NCI-H1092 treated with DMSO at 0.1 percent for 48 hours (cell line): ENCODE measurements around the gene ATP1B4.
"Not testable (repeated sequence)": the region's sequence is repeated elsewhere in the genome, so short reads cannot be mapped to it uniquely, and the experiment has no call there.

ENCODE experiments used
- DNase-seq: peaks from one replicate; lab custom pipeline; 2025; lab: John Stamatoyannopoulos, UW

ATP1B4 gene

DNA sequence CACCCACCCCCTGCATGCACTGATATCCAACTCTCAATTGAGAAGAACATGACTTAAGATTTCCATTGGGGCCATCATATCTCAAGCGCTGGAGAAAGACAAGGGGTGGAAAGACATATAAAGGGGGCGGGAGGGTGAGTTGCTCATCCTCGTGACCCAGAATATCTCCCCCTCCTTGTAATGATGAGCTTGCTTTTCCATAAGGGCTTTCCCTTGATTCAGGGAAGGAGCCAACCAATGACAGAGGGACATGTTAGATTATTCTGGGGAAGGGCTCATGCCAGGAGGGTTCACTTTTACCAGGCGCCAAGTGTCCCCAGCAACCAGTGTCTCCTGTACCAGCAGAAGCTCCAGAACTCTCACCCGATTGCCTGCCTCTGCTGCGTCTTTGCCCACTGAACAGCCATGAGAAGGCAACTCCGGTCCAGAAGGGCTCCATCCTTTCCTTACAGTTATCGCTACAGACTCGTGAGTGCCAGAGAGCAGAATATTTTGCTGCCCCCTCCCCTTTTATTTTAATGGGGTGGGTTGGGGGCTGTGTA, at the start of gene ATP1B4:
Gene ATP1B4, plus strand, starts transcription at position 326 of the 542 bp plus-strand sequence. Its CDS starts 80 bp downstream, at position 406.
- no peak for DNase-seq

DNA sequence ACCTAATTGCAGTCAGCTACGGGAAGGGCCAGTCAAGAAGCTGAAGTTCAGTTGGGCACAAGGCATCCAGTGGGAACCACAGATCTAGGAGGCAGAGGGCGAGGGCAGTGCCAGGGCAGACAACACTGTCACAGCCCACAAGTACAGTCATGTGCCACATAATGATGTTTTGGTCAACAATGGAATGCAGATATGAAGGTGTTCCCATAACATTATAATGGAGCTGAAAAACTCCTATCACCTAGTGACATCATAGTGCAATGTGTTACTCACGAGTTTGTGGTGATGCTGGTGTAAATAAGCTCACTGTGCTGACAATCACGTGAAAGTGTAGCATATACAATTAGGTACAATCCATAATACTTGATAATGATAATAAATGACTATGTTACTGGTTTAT, 46.1 kb upstream of the ATP1B4 start:
- no peak for DNase-seq

DNA sequence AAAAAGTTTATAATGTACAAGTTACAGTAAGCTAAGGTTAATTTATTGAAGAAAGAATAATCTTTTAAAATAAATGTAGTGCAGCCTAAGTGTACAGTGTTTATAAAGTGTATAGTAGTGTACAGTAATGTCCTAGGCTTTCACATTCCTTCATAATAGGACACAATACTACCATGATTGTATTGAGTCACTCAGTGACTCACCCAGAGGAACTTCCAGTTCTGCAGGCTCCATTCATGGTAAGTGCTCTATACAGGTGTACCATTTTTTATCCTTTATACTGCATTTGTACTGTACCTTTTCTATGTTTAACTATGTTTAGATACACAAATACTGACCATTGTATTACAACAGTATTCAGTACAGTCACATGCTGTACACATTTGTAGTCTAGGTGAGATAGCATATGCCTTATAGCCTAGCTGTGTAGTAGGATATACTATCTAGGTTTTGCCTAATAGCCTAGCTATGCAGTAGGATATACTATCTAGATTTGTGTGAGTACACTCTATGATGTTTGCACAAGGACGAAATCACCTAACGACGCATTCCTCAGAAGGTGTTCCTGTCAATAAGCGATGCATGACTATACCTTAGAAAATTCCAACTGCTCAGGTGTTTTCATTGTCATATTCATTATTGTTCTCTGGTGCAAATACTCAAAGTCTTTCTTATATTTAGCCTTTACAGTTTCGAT, 45.2 kb upstream of the ATP1B4 start:
- DNase-seq, result no peak

DNA sequence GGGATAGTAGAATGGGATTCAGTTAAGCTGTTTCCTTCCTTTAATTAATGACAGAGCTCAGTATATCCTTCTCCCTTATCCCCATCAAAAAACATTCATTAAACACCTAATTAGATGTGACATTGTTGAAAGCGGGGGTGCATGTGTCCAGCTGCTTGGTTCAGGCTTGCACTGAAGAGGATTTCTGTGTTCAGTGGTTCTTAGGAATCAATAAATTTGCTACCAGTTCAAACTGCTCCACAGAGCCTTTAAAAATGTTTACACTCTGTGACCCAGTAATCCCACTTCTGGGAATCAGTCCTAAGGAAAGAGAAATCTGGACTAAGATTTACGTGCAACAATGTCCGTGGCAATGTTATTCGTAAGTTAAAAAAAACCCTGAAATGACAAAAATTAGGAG, 43.5 kb upstream of the ATP1B4 start:
- no peak for DNase-seq

DNA sequence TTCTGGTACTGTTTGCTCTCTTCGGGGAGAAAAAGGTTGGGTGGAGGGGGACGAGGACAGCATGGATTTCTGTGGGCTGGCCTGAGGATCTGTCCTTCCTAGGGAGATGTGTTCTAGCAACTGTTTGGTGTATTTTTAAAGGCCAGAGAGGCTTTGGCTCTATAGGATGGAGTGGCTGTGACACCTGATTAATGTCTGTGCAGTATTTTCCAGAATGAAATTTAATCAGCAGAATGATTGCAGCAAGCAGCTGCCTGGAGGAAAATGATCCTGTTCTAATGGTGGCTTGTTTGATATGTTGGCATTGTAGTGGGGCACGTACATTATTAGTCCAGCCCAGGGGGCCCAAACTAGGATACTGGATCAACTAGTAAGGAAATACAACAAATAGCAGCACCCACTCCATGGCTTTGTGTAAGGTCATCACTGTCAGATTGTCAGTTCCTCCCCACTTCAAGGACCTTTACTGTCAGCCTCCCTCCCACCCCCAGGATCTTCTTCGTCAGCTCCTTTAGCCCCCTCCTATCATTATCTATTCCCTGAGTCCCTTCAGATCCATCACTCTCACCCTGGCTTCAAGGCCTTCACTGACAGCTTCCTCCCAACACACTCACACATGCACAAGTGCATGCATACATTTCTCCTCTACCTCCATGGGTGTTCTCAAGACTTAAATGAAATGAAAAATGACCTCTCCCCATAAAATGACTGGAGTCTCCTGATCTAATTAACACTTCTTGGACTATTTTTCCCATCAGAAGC, 40.2 kb upstream of the ATP1B4 start:
- DNase-seq, result no peak

DNA sequence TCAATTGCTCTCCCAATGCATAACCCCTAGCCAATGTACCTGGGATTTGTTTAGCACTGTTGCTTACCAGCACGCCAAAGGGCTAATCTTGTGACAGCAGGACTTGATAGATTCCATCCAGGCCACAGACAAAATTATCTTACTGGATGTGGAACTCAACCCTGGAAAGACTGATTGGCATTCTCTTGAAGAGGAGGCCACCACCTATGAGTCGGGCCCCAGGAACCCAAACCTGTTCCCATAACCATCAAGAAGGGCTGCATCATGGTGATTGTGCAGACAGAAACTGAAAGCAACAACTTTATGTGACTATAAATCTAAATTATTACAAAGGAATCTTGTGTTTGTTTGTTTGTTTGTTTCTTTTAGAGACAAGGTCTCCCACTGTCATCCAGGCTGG, 30.8 kb upstream of the ATP1B4 start:
- DNase-seq, result no peak

DNA sequence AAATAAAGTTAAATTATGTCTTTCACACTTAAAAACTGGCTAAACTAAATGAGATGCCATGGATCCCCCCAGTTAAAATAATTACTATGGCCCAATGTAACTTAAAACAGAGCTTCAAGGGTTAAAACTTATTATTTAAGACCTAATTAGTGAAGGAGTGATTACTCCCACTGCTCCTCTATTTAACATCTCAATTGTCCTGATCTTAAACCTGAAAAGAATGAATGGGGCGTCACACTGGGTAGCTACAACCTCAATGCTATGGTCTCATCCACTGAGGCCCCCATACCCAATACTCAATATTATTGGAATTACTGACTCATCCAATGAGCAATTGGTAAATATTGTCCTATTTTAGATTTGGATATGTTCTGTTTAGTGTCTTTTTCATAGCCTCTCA, 29.5 kb upstream of the ATP1B4 start:
- DNase-seq, result no peak

DNA sequence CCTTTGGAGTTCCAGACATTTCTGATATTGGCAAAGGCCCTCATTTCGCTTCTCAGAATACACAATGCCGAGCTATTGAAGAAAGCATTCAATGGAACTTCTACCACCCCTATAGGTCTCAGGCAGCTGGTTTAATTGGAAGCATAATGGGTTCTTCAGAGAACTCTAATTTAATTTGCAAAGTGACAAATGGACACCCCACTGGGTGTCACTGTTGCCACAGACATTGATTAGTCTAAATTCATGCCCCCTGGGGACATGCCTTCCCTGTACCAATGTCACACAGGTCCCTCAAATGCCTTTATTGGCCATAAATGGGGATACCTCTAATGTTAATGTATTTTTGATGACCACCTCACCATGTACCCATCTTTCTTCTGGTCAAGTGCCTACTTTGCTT, 27.7 kb upstream of the ATP1B4 start:
- DNase-seq, result no peak

DNA sequence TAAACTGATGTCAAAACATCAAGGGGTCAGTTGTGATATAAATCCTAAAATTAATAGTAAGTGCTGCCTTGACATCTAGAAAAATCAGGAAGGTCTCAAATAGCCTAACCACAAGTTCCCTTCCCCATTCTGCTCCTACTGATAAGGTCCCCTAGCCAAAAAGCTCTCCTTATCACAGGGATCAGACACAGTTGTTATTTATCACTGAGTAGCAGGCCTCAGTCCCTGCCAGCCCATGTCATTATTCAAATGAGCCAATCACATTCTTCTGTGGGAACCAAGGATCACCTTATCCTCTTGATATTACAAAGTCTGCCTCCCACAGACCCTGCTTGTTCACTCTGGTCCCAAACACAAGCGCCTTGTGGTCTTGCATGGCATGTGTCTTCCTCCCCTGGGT, 27.3 kb upstream of the ATP1B4 start:
- DNase-seq, result no peak

DNA sequence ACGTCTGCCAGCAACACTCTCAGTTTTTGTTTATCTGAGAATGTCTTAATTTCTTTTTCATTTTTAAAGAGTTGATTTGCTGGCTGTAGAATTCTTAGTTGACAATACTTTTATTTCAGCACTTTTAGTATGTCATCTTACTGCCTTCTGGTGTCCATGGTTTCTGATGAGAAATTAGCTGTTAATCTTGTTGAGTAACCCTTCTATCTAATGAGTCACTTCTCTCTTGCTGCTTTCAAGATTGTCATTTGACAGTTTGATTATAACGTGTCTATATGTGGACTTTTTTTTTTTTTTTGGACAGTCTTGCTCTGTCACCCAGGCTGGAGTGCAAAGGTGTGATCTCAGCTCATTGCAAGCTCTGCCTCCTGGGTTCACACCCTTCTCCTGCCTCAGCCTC, 26.6 kb upstream of the ATP1B4 start:
- DNase-seq, result no peak

DNA sequence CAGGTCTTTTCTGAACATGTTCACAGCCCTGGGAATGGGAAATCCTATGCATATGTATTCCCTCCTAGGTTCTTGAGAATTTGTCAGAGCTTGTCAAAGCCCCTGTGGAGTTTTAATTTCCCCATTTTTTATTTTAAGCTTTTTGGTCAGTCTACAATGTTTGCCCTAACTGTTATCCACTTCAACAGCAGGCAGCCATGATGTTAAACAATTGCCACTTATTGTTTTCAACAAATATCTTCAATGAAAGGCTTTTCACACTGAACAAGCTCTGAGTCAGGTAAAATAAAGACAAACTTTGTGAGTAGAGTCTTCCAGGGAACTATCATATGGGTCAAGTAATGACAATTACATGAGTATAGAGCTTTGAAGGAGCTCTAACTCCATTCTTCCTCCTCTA, 25.0 kb upstream of the ATP1B4 start:
- DNase-seq, result no peak

DNA sequence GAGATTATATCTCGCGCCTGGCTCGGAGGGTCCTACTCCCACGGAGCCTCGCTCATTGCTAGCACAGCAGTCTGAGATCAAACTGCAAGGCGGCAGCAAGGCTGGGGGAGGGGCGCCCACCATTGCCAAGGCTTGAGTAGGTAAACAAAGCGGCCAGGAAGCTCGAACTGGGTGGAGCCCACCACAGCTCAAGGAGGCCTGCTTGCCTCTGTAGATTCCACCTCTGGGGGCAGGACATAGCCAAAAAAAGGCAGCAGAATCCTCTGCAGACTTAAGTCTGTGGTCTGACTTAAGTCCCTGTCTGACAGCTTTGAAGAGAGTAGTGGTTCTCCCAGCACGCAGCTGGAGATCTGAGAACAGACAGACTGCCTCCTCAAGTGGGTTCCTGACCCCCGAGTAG, 17.3 kb upstream of the ATP1B4 start:
- DNase-seq, result not testable (repeated sequence)

DNA sequence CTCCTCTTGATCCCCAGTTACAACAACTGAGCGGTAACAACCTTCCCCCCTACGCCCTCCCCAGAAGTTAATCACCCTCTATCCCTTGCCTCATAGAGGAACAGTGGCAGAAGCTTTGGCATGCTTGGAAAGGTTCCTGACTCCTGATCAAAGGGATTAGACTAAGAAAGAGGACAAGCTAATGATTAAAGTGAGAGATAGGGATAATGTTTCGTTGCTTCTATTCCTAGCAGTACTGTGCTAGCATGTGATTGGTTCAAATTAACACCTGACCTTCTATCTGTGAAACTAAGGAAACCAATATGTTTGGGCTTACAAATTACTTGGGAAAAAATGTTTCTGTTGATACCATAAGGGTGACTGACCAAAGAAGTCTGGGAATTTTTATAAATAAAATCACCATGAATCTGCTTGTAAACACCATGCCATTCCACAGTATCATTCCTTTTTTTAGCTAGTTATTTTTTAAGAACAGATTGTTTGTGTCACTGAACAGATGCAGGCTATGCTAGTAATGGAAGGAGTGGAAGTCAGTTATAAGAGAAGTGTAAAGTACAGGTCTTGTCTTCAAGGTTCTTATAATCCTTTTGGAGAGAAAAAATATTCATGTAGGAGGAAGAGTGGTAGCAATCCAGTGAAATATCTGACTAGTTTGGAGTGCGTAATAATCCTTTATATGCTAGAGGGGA, 11.3 kb upstream of the ATP1B4 start:
- no peak for DNase-seq

DNA sequence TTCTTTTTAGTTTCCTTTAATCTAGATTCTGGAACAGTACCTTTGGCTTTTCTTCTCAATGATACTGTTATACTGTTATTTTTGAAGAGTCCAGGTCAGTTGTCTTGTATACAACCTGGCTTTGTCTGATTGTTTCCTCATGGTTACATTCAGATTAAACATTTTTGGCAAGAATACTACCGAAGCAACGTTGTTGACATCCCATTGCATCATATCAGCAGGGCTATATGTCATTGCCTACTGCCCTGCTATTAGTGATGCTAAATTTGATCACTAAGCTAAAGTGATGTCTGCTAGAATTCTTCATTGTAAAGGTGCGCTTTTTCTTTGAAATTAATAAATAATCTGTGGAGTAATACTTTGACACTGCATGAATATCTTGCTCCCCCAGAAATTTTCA, 5.8 kb upstream of the ATP1B4 start:
- no peak for DNase-seq

DNA sequence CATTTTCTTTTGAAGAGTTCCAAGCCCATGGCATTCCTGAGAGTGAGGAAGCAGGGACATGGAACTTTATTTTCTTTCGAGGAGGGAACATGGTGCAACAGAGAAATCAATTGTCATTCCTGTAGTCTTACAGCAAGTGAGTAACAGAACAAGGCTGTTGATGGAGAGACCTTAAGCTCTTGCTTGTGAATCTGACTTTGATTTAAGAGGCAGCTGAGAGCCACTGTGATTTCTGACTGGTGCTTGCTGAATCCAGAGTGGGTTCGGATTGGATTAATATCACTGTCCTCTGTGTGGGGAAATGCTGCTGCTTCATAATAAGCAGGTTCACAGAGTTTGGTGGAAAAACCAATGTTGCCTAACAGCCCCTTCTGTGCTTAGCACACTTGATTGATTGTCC, 4.7 kb upstream of the ATP1B4 start:
- DNase-seq, result no peak

DNA sequence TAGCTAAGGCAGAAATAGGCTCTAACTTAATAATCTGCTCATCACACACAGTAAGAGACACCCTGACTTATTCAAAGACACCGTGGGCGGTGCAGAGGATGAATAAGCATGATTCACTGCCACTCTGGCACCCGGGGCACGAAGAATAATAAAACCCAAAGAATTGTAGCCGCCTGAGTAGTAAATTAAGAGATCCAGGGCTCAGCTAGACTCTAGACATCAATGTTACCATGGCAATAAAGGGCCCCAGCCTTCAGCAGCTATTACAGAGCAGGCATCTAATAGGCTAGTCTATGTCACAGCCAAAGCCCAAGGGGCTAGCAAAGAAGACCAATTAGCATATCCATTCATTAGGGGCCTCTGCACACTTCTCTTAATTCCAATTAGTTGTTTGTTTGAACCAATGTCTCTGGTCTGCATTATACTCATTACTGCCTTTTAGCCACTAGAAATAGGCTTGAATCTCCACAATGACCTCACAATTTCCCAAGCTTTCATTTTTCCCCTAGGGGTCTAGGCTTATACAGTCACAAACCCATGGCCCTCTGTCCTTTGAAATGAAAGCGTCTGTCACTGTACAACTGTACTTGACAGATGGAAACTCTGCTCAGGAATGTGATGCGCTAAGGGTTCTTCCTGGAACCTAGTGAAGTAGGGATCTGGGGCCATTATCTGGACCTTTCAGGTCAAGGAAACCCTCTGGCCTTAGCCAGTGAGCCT, 3.0 kb upstream of the ATP1B4 start:
- peak; percentile 2 for DNase-seq

DNA sequence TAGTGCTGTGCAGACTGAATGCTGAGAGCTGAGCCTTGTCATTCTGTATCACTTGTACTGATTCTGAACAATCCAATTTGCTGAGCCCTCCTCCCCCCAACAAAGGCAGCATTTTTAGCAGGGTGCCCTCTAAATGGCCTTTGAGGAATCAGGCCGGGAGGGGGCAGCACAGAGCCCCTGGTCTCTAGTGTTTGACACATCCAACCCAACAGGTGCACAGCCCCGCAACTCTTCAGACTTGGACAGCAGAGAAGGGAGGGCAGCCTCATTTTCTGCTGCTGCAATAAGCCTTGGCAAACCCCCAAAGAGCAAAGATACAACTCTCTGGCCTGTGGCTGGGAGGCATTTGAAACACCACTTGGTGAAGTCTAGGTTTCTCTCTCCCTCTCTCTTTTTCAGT, 3.4 kb downstream of the ATP1B4 start:
- peak; percentile 22 for DNase-seq

DNA sequence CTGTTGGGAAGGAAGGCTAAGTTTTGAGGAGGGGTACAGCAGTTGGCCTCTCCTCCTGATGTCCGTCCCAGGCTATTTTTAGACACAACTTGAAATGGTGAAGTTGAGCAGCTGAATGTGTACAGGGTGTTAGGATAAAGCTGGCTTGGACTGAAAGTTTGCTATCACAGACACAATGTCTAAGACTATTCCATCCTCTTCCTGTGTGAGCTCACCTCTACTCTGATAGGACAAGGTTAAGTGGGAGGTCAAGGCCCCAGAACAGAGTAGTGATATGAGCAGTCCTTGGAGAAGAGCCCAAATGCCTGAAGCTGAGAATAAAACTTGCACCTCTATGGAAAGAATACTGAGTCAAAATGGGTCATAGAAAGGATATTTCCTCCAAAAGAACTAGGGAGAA, 4.1 kb downstream of the ATP1B4 start:
- no peak for DNase-seq

DNA sequence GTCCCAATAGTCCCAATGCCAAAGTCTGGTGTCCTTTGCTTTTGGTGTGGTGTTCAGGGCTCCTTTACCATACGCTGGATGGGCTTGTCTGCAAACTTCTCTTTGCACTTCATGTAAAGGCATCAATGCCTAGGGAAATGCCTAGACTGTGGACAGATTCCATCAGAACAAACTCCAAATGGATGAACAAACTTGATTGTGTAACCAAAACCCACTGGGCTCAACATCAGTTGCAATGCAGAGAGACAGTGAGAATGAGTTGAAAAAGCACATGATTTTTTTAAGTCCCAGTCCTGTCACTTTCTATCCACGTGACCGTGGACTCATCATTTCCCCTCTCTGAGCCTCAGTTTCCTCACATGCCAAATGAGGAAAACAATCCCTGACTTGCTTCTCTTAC, 4.9 kb downstream of the ATP1B4 start:
- no peak for DNase-seq

DNA sequence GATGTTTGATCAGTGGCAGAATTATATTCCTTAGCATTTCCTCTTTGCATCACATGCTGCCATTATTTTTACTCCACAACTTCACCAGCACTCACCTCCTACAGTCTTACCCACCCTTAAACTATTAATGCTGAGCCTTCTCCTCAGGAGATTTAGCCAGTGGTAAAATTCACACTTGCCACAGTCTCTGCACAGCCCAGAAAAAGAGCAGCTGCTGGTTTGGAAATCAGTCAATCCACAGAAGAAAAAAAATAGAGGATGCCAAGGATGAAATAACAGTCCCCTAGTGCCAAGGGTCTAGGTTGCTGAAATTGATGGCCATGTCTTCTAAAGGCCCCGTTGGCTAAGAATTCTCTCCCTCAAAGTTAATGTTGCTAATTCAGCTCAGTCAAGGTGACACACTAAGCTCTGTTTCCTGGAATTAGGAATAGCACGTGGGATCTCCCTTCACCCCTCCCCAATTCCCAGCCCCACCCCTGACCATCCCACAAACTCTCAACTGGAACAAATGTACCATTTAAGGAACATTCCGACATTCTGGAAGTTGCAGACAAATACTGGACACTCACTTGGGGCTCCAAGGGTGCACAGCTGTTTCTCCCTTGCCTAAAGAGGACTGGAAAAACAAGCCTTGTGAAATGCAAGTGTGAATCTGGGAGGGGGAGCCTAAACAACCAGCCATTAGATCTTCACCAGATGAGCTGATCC, 5.7 kb downstream of the ATP1B4 start:
- no peak for DNase-seq

DNA sequence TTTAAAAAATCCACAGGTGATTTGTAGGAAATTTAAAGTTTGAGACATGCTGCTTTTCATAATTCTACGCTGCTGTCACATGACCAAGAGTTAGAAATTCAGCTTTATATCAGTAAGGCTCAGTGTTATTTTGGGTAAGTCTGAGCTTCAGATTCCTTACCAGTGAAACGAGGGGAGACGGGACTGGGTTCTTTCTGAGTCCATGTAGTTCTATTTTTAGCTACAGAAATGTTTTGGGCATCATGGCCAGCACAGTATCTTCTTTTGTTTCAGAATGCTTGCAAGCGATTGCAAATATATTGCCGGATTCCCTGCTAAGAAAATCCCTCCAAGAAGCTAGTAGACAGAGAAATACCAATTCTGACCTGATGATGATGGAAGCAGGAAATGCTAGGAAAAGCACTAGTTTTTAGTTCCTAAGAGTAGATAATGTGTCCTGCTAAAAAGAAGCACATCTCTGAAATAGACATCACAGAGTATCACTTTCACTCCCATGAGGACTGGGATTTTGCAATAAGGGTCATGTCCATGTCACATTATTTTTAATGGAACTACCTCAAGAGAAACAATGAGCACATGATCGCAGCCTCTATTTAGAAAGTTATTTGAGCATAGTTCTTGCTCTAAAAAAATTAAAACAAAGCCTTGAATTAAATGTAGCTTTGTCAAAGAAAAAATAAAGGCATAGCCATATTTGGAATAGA, 10.9 kb downstream of the ATP1B4 start:
- no peak for DNase-seq
